Raji (cell line): ENCODE measurements around the gene SYNE2.

Experiments used
- POLR2A ChIP-seq: IDR thresholded peaks from 2 replicates; pipeline ENCODE4 v1.6.1; 2011; ENCODE audit warnings: low read depth, low read length, control low read depth; ENCODE audit not compliant: insufficient read depth

The SYNE2 gene

DNA sequence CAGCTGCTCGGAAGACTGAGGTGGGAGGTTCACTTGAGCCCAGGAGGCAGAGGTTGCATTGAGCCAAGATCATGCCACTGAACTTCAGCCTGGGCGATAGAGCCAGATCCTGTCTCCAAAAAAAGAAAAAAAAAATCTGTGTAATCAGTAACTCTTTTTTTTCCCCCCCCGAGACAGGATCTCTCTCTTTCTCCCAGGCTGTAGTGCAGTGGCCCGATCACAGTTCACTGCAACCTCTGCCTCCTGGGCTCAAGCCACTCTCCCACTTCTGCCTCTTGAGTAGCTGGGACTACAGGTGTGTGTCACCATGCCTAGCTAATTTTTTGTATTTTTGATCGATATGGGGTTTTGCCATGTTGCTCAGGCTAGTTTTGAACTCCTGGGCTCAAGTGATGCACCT, 113.6 kb downstream of the SYNE2 start:
- TF ChIP-seq POLR2A = no peak

DNA sequence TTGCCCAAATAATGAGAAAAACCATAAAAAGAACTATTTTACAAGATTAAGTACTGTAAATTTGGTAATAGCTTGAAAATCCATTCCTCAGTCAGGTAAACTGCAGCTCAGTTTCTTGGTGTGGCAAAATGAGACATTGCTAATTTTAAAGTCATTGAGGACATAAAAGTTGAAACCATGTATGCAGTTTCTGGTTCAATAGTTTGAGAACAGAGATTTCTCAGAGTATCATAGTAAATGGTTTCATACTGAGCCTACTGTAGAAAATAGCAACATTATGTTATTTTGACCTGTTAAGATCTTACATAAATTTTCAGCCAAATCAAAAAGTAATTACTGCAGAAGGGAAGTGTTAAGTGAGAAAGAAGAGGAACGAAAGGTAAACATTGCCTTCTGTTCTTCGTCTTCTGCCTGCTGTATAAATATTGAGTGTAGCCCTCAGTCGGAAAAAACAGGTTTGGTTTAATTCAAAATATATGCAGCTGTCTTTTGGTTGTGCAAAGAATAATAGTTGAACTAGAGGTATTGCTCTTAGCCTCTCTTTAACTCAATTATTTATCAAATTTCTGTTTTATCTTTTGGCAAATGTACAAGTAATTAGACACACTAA, 119.6 kb downstream of the SYNE2 start:
- no peak for TF ChIP-seq POLR2A

DNA sequence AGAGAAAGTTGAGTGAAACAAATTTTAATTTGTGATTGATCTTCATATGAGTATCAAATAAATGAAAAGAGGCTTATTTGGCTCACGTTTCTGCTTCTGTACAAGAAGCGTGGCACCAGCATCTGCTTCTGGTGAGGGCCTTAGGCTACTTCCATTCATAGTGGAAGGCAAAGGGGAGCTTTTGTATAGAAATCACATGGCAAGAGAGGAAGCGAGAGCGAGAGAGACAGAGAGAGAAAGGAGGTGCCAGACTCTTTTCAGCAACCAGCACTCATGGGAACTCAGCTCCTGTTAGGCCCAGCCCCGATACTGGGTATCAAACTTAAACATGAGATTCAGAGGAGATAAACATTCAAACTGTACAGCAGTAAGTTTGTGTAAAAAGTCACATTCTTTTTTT, 121.4 kb downstream of the SYNE2 start:
- TF ChIP-seq POLR2A = no peak

DNA sequence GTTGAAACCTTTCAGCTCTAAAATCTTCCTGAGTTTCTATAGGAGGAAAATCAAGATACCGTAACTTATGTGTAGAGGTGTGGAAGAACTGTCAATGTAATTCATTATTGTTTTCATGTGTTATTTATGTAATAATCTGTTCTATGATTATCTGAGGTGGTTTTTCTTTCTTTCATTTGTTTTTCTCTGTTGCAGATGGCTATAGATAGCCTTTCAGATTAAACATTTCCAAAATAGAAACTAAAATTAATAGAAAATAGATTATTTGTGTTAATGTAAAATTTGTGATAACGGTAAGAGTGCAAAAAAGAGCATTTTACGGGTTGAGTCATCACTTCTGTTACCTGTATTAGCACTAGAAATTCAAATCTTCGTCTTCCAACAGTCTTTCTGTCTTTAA, 128.8 kb downstream of the SYNE2 start:
- TF ChIP-seq POLR2A = no peak

DNA sequence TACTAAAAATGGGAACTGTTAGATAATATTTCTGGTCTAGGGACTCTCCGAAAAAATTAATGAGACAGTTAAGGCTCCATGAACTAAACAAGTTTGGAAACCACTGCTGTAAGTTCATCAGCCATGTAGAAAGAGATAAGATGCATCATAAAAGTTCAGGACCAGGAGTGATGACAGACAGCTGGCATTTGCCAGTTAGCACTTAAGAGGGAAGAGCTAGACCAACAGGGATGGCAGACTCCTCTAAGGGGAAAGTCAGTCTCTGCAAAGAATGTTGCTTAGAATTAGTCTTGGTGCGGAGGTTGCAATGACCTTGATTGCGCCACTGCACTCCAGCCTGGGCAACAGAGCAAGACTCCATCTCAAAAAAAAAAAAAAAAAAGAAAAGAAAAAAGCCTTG, 129.4 kb downstream of the SYNE2 start:
- TF ChIP-seq POLR2A = no peak

DNA sequence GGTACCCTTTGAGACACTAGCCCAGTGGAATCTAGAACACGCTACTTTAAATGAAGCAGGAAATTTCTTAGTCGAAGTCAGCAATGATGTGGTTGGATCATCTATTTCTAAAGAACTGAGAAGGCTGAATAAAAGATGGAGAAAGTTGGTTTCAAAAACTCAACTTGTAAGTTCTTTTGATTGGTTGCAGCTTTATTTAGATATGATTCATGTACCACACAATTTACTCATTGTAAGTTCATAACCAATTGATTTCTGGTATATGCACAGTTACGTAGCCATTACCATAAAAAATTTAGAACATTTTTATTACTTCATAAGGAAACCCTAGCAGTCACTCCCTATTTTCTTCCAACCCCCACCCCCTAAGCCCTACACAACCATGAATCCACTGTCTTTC, 129.8 kb downstream of the SYNE2 start:
- TF ChIP-seq POLR2A = no peak

DNA sequence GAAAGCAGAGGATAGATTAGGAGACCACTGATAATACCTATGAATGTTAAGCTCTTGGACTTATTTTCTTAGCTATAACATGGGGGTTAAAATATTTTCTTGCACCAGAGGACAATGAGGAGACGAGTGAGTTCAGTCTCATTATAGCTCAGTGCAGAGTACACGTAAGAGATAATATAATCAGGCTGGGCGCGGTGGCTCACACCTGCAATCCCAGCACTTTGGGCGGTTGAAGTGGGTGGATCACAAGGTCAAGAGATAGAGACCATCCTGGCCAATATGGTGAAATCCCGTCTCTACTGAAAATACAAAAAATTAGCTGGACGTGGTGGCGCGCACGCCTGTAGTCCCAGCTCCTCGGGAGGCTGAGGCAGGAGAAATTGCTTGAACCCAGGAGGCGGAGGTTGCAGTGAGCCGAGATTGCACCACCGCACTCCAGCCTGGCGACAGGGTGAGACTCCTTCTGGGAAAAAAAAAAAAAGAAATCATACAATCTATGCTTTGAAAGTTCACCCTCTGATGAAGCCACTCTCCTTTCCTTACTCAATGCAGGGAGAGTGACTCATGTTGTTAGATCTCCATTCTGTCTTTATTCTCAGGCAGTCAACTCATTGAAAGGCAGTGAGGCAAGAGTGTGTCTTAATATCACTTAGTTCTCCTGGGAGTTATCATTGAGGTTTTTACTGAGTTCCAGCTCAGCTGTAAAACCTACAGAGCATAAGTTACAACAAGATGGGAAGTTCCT, 134.2 kb downstream of the SYNE2 start:
- TF ChIP-seq POLR2A = no peak

DNA sequence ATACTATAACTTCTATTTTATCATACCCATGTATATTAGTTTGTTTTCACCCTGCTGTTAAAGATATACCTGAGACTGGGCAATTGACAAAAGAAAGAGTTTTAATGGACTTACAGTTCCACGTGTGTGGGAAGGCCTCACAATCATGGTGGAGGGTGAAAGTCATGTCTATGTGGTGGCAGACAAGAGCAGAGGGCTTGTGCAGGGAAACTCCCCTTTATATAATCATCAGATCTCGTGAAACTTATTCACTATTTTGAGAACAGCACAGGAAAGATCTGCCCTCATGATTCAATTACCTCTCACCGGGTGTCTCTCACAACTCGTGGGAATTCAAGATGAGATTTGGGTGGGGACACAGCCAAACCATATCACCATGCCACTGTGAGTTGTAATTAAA, 135.8 kb downstream of the SYNE2 start:
- TF ChIP-seq POLR2A = no peak

DNA sequence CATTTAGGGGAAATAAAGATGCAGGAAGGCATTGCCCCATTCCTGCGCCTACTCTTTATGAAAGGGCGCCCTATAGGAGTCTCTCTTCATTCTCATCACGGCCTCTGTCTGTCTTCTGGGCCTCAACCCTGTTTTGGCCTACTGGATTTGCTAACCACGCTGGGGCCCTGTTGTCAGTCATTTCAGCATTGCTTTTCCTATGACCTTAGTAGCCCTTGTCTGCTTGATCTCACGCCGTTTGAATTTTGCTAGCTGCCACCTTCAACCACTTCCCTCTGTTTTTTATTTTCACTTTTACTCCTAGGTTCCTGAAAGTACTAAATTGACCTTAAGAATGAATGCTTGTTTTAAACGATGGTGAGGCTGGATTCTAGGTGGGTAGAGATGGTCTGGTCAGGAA, 139.0 kb downstream of the SYNE2 start:
- no peak for TF ChIP-seq POLR2A

DNA sequence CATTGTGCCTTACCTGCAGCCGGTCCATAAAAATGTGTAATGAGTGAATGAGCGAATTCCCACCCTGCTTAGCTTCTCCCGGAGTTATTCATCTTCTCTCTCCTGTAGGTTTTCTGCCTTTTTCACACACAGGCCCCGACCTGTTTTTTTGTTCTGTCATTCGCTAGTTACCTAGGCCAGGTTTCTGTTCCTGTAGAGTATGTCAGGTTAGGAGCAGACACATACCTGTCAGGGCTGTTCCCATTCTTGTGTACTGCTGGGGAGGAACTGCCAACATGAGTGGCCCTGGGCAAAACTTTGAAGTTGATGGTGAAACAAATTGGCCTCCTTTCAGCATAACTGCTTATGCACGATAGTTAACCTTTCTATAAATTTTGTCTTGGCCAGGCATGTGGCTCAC, 140.1 kb downstream of the SYNE2 start:
- no peak for TF ChIP-seq POLR2A

DNA sequence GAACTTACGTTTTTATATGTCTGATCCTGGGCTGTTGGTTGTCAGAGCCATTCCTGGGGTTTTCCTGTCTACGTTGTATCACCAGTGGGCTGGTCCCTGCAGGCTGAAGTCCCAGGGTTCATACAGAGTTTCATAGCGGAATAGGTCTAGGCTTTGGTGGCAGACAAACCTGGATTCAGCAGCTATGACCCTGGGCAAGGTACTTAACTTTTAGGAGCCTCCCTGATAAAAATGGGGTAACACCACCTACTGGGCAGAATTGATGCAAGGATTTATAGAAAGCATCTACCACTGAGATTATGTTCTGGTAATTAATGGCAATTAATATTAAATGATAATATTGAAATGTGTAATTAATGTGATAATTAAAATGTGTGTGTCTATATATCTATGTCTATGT, 141.2 kb downstream of the SYNE2 start:
- no peak for TF ChIP-seq POLR2A

DNA sequence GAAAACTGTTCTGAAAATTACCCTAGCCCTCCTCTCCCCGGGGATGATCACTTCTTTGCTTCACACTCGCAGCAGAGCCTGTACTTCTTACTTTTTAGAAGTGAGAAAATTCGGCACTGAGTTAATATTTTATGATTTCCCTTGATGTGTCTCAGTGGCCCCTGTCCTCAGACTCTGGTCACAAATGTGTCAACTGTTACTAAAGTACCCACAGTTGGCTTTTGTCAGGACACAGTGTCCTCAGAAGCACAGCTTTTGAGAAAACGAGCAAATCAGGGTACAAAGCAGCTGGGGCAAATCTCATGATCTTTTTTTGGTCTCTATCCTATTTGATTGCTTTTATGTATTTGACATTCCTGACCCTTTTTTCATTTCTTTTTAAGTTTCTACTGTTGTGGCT, 142.5 kb downstream of the SYNE2 start:
- TF ChIP-seq POLR2A = no peak

DNA sequence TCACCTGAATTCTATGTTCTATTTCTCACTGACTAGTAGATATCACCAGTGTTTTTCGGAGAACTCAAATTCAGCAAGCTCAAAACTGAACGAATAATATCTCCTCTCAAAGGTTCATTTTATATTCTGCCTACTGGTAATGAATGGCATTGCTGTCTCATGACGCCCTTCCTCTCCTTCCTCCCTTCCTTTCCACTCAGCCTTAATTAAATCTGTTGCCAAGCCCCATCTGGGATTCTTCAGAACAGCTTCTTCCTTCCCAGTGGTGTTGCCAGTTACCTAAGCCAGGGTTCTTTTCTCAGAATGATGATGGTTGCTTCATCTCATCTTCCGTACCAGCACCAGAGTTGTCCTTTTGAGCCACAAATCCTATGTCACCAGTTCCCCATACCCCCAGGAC, 143.2 kb downstream of the SYNE2 start:
- no peak for TF ChIP-seq POLR2A

DNA sequence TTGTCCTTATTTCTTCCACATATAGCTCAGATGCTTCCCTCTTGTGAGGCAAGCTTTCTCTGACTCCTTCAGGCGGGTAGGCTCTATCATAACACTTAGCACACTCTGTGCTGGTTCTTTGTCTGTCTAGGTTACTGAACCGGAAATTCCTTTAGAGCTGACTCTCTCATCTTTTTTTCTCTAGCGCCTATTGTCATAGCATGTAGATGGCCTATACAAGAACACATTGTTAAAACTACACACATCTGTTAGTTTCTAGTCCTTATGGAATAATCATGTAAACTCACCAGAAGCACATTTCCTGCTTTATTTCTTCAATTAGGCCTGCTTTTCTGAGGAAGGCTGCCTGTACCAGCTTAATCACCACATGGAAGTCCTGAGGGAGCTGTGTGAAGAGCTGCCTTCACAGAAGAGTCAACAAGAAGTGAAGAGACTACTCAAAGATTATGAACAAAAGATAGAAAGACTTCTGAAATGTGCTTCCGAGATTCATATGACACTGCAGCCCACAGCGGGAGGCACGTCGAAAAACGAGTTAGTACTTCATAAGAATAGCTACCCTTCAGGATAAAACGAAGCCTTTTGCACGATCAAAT, 143.9 kb downstream of the SYNE2 start:
- TF ChIP-seq POLR2A = no peak

DNA sequence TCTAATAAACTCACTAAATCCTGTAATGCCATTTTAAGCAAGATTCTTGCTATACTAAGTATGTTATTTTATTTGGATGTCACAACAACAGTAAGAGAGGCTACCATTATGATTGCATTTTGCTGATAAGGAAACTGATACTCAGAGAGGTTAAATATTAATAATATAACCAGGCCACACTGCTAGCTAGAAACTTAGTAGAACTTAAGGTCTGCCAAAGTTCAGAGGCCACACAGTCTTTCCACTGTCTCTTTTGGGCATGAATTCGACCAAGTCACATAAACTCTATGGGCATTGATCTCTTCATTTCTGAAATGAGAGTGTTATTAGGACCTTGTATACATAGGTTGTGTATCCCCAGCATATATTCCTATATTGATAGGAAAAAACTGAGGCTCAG, 147.9 kb downstream of the SYNE2 start:
- no peak for TF ChIP-seq POLR2A

DNA sequence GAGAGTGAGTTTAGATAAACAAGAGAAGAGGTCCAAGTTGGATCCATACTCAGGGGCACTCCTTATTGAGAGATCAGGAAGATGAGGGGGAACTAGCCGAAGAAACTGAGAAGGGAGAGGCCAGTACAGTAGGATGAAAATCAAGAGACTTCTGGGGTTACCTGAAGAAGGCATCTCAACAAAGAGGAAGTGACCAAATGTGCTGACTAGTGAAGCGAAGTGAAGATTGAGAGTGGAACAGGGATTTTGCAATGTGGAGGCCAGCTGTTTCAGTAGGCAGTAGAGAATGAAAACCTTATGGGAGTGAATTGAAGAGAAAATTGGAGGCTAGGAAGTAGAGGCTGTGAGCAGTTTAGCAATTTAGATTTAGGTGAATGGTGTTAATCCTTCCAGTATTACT, 153.0 kb downstream of the SYNE2 start:
- no peak for TF ChIP-seq POLR2A

DNA sequence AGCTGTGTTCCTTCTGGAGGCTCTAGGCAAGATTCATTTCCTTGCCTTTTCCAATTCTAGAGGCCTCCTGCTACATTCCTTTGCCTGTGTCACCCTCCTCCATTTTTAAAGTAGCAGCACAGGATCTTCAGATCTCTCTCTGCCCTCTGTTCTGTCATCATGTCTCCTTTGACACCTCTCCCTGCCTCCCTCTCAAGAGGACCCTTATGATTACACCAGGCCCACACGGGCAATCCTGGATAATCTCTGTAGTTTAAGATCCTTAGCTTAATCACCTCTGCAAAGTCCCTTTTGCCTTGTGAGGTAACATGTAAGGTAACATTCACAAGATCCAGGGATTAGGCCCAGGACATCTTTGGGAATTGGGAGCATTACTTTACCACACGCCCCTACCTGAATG, 155.2 kb downstream of the SYNE2 start:
- TF ChIP-seq POLR2A = no peak

DNA sequence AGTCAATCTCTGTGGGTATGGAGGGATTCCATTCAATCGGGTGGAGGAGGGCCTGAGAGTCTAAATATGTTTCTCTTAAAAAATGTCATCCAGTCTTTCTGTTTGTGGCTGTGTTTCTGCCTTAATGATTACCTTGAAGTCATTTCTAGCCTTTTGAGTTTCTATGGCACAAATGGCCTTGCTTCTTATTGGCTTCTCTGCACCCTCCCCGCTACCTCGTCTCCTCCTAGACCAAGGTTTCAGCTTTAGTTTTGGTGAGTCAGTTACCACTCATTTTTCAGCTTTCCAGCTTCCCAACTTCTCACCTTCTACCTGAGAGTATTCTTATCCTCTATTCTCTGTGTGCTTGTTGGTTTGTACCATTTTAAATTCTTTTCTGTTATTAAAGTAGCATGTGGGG, 159.2 kb downstream of the SYNE2 start:
- no peak for TF ChIP-seq POLR2A
